Activated CD4-positive, CD25-positive, alpha-beta regulatory T cell treated with anti-CD3 and anti-CD28 coated beads, Interleukin-2, amount 50 U/mL, for 24 hours (primary cell): ENCODE measurements around the gene FRYL.
"Not testable (repeated sequence)": the region's sequence is repeated elsewhere in the genome, so short reads cannot be mapped to it uniquely, and the experiment has no call there.

Experiments used
- ATAC-seq, 2 donors: fragments of 150-1000 bp; cut with Tn5 transposase; one replicate each; pipeline ENCODE4 v1.10.0; 2021; ENCODE audit warnings: mild to moderate bottlenecking in 1 of 2, moderate library complexity in 1 of 2

Gene FRYL

DNA sequence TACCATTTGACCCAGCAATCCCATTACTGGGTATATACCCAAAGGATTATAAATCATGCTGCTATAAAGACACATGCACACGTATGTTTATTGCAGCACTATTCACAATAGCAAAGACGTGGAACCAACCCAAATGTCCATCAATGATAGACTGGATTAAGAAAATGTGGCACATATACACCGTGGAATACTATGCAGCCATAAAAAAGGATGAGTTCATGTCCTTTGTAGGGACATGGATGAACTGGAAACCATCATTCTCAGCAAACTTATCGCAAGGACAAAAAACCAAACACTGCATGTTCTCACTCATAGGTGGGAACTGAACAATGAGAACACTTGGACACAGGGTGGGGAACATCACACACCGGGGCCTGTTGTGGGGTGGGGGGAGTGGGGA is 34.9 kb downstream of the FRYL start:
- not testable (repeated sequence) for ATAC-seq

DNA sequence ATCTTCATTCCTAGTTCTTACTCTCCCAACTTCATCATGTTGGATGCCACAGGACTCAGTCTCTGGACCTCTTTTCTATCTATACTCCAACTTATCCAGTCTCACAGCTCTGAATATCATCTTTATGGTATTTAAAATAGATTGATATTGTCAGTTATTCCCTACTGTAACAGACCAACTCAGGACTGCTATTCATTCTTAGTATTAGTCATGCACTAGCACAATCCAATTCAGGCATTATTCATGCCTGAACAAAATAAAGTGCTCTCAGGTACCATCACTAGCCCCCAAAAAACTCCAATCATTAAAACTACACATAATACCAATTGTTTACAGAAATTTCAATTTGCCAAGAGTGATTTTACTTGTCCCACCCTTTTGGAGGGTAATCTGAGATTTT is 37.7 kb downstream of the FRYL start:
- peak; percentile 29 to 32 for ATAC-seq

DNA sequence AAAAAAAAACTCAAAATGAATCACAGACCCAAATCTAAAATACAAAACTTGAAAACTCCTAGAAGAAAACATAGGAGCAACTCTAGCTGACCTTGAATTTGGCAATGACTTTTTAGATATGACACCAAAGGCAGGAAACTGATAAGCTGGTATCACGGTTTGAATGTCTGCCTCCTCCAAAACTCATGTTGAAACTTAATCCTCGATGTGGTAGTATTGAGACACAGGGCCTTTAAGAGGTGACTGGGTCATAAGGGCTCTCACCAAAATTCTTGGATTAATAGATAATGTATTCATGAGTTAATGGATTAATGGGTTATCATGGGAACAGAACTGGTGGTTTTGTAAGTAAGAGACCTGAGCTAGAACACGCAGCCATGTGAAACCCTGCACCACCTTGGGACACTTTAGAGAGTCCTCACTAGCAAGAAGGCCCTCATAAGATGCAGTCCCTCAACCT is 40.5 kb downstream of the FRYL start:
- peak; percentile 41 to 57 for ATAC-seq

- ATAC-seq = no peak
These were observed 41.2 kb downstream of the FRYL start for GRCh38 chr4:48738856-48739255.

- ATAC-seq = peak; percentile 61 to 62
These were observed 51.1 kb downstream of the FRYL start for GRCh38 chr4:48728906-48729496.

DNA sequence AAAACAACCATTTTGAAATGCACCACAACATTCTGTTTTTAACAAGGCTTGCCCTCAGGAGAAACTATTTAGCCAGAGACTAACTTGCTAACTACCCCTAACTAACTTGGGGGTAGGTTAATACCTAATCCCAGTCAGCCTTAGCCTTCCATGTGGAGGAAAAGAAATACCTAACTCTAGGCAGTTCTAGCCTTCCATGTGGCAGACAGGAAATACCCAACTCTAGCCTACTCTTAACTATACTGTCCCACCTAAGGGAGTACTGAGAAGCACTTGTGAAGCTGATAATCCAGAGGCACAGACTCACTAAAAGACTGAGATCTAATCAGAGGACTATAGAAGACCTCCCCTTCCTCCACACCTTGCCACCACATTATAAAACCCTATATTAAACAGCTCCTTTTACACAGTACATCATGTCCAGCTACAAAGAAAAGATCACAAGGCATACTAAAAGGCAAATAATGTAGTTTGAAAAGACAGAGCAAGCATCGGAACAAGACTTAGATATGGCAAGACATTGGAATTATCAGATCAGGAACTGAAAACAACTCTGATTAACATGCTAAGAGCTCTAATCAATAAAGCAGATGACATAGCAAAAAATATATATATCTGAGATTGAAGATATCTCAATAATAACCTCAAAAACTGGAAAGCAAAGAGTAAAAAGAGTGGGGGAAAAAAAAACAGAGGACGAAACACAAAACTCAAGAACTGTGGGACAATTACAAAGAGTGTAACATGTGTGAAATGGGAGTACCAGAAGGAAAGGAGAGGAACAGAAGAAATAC is 52.2 kb downstream of the FRYL start:
- peak in 1 of 2 donors; percentile 30 for ATAC-seq

DNA sequence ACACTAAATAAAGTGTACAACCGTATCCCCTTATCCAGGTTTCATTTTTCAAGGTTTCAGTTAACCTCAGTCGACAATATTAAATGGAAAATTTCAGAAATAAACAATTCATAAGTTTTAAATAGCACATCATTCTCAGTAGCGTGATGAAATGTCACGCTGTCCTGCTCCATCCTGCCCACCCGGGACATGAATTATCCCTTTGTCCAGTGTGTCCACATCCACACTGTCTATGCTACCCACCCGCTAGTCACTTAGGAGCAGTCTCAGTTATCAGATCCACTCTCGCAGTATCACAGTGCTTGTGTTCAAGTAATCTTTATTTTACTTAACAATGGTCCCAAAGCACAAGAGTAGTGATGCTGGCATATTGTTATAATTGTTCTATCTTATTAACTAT is 54.7 kb downstream of the FRYL start:
- no peak for ATAC-seq

DNA sequence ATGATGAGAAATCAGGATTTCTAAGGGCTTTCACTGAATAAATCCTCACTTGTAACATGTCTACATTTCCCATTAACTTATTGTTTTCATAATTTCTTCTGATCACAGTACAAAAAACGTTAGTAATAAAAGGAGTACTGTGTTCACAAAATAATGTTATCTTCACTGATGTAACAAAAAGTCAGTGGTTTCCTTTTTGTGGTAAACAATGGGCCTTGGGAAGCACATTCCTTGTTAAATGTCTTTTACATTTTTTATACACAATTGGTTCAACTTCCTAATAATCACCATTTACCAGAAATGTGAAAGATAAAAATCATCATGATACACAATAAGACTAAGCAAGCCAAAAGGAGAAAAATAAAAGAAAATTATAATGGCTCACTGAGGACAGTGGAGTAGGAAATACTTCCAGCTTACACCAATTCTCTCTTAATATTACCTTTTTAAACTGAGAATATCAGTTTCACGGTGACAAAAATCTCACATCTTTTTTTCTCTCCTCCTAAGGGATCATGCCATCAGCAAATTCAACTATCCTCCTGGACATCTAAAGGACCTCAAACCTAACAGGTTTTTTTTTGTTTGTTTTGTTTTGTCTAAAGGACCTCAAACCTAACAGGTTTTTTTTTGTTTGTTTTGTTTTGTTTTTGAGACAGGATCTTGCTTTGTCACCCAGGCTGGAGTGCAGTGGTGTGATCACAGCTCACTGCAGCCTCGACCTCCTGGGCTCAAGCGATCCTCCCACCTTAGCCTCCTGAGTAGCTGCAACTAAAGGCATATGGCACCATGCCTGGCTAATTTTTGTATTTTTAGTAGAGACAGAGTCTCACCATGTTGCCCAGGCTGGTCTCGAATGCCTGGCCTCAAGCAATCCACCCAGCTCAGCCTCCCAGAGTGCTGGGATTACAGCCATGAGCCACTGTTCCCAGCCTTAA is 57.3 kb downstream of the FRYL start:
- ATAC-seq = no peak

GRCh38 chr4:48720459-48720858 is 59.6 kb downstream of the FRYL start:
- ATAC-seq = peak; percentile 70 to 90

- ATAC-seq = no peak
These were observed 61.1 kb downstream of the FRYL start for GRCh38 chr4:48718818-48719465.

DNA sequence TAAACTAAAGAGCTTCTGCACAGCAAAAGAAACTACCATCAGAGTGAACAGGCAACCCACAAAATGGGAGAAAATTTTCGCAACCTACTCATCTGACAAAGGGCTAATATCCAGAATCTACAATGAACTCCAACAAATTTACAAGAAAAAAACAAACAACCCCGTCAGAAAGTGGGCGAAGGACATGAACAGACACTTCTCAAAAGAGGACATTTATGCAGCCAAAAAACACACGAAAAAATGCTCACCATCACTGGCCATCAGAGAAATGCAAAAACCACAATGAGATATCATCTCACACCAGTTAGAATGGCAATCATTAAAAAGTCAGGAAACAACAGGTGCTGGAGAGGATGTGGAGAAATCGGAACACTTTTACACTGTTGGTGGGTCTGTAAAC is 63.8 kb downstream of the FRYL start:
- ATAC-seq = not testable (repeated sequence)

DNA sequence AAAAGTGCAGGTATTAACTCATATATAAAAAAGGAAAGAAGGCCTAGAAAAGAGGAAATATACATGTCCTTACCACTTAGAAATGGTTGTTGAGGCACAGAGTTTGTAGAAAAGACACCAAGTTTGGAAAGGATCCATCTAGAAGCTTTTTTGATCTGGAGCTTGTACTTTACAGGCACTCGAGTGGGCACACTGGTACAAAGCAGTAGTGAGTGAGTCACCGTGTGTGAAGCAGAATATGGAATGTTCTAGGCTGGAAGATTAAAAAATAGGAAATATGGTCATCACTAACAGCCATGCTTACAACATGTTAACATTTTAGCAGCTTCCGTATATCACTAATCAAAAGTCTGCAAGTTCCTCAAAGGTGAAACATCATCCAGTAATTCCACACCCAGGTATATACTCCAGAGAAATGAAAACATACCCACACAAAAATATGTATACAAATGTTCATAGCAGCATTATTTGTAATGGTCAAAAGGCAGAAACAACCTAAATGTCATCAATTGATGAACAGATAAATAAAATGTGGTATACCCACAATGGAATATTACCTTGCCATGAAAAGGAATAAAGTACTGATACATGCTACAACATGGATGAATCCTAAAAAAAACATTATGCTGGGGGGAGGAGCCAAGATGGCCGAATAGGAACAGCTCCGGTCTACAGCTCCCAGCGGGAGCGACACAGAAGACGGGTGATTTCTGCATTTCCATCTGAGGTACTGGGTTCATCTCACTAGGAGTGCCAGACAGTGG is 69.5 kb downstream of the FRYL start:
- ATAC-seq = no peak

- ATAC-seq = no peak
These were observed 70.2 kb downstream of the FRYL start for GRCh38 chr4:48709901-48710300.

DNA sequence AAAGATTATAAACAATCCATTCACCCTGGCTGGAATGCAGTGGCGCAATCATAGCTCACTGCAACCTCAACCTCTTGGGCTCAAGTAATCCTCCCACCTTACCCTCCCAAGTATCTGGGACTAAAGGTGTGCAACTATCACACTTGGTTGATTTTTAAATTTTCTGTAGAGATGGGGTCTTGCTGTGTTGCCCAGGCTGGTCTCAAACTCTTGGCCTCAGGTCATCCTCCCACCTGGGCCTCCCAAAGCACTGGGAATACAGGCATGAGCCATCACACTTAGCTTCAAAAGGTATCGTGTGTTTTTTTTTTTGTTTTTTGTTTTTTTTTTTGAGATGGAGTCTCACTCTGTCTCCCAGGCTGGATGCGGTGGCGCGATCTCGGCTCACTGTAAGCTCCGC is 71.5 kb downstream of the FRYL start:
- ATAC-seq = no peak

GRCh38 chr4:48706736-48707135 is 73.3 kb downstream of the FRYL start:
- peak; percentile 67 to 82 for ATAC-seq

DNA sequence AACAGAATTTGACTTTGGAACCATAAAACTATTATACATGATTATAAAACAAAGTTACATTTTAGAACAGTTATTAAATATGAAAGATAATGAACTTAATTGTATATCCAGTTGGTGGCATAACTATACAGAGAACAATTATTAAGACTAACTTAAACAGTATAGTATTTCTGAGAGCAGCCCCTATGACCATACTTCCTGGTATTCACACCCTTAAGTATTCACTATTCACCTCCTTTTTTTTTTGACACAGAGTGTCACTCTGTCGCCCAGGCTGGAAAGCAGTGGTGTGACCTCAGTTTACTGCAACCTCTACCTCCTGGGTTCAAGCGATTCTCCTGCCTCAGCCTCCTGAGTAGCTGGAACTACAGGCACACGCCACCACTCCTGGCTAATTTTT is 74.5 kb downstream of the FRYL start:
- ATAC-seq = no peak

DNA sequence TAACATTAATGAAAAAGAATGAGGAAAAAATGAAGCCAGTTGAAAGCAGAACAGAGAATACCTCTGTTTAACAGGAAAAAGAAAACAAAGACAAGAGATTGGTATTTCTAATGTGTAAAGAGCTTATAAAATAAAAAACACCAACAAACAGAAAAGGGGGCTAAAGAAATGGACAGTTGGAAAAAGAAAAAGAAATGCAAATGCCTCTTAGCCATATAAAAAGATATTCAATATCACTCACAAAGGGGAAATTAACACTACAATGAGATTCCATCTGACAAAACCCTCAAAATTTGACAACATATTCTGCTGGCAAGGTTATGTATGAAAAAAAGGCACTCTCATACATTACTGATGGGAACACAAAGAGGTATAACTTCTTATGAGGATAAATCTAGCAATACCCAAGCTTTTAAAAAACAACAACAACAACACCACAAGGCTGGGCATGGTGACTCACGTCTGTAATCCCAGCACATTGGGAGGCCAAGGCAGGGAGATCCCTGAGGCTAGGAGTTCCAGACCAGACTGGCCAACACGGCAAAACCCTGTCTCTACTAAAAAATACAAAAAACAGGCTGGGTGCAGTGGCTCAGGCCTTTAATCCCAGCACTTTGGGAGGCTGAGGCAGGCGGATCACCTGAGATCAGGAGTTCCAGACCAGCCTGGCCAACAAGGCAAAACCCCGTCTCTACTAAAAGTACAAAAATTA is 75.8 kb downstream of the FRYL start:
- no peak for ATAC-seq

- peak in 1 of 2 donors; percentile 4 for ATAC-seq
These were observed 80.6 kb downstream of the FRYL start for GRCh38 chr4:48699475-48699874.

GRCh38 chr4:48698029-48698971 is 81.8 kb downstream of the FRYL start:
- no peak for ATAC-seq

DNA sequence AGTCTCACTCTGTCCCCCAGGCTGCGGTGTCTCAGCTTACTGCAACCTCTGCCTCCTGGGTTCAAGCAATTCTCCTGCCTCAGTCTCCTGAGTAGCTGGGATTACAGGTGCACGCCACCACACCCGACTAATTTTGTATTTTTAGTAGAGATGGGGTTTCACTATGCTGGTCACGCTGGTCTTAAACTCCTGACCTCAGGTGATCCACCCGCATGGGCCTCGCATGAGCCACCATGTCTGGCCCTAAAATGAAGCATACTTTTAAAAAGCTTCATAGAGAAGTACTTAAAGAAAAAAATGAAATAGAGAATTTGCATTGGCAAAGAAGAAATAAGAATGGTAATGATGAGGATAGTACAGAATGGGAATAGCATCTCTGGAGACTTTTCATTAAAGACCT is 82.6 kb downstream of the FRYL start:
- not testable (repeated sequence) for ATAC-seq
